Sigmoid colon (tissue), 4 donors: Measurements from ENCODE around the gene RPS15A.

Experiments
- CTCF ChIP-seq, 4 experiments: fragments of 450-650 bp in 3 of 4; fragments of 200-600 bp in 1 of 4; IDR thresholded peaks; one replicate each; pipeline ENCODE4 v1.5.1; 2016 to 2019; ENCODE audit warnings: antibody characterized with exemption in 4 of 4, mild to moderate bottlenecking in 3 of 4, moderate library complexity in 2 of 4
- POLR2A ChIP-seq, 2 donors: fragments of 450-650 bp; IDR thresholded peaks; one replicate each; pipeline ENCODE4 v1.6.1; 2016; ENCODE audit warnings: antibody characterized with exemption in 2 of 2, mild to moderate bottlenecking in 2 of 2, moderate library complexity in 2 of 2
- POLR2AphosphoS5 ChIP-seq, 4 donors: sonication (generic); formaldehyde crosslinking; IDR thresholded peaks; one replicate each; pipeline ENCODE4 v1.6.1; 2017; ENCODE audit warnings: antibody characterized with exemption in 4 of 4

DNA sequence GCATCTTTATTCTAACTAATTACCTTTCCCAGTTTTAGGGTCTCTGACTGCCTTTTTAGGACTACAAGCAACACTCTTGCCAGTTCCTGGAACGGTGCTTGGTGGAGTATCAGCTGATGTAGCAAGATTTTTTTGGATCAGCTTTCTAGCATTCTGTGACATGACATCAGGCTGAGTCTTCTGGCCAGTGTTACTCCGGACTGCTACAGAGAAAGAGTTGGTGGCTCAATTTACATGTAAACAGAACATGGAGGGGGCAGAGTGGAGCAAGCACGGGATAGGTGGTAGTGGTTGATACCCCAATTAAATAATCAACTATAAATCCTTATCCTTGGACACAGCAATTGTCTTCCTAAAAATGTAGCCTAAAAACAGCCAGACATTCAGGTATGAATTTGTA lies 21.8 kb upstream of the RPS15A start:
- no peak for TF ChIP-seq POLR2A (IDR thresholded peaks at IDR 0.05)
- TF ChIP-seq CTCF (IDR thresholded peaks at IDR 0.05) = no peak
- no peak for TF ChIP-seq POLR2AphosphoS5 (IDR thresholded peaks at IDR 0.05)
